ENCODE measurements around the gene ERBB4. TPM values are rescaled to one million over a fixed set of nuclear protein-coding genes. Genes with fewer than 3 reads are reported as not detected.

ERBB4 gene
- total RNA-seq, 1 experiment from 2014 or later = 0.15 TPM

DNA sequence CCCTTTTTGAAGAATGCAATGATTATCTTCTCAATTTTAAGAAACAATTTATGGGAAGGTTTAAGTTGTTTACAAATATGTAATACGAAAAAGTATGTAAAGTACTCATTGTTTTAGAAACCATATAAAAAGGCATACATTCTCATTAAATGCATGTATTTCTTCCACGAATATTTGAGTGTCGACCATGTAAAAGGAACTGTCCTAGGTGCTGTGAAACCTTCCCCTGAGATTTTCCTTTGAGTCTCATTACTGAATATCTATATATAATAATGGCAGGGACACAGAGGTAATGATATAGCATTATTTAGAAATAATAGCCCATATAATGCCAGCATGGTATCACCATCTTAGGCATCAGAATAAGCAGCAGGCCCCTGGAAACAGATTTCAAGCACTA lies 239.3 kb downstream of the ERBB4 start:
- no peaks in the 10 kb centered on the region for H3K36me3 ChIP-seq (ENCODE audit: control insufficient read depth, insufficient read depth, low read length)
- no peak overlapping the region for H3K27ac ChIP-seq (ENCODE audit: low read length)
- H3K4me3 ChIP-seq (ENCODE audit: low read depth in 2 of 2, low read length in 2 of 2) = no peak overlapping the region
- TF ChIP-seq POLR2AphosphoS5 (IDR thresholded peaks at IDR 0.05; ENCODE audit: low read depth, low read length) (no peak), REST (IDR thresholded peaks at IDR 0.05; ENCODE audit: insufficient read depth in 1 of 2, low read depth in 2 of 2, low read length in 1 of 2) (0 out of 4 replicates have a peak, but pooled peaks of 1 of the 2 experiments have one; percentile 17)
- H3K27me3 ChIP-seq (ENCODE audit: control insufficient read depth, insufficient read depth, low read length) = no peaks in the 10 kb centered on the region
- POLR2A ChIA-PET = no interaction called here
- in situ Hi-C loops (cut with HindIII; ENCODE audit: low pct_unique_long_range_greater_than_20kb, low sequenced_read_pairs) (no loop called here), intact Hi-C loops (cut with micrococcal nuclease; ENCODE audit: unreplicated experiment) (no loop called here)
- BruUV-seq (replicated peaks) = no TSS peak
- CTCF ChIA-PET = no interaction called here
- H3K9me3 ChIP-seq (ENCODE audit: control insufficient read depth, insufficient read depth, low read depth, low read length) = no peaks in the 10 kb centered on the region
- no peak for DNase-seq (ENCODE audit: low read depth, low spot score)
- no peak for ATAC-seq
- H3K4me1 ChIP-seq (ENCODE audit: control insufficient read depth, insufficient read depth, low read length) = no peaks in the 10 kb centered on the region

DNA sequence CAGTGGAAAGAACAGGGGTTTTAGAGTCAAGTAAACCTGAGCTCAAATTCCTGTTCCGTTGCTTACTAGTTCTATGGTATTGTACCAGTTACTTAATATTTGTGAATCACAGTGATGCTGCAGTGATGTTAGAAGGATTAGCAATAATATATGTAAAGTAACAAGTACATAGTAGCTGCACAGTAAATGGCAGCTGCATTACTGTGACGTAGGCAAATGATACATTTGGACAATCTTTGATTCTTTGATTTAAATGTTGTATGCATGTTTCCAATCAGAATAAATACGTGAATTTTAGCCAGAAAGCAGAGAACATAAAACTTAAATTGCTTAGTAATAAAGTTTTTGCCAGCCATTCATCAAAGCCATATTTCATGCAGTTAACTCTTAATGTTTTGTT lies 243.0 kb downstream of the ERBB4 start:
- CTCF ChIA-PET = no interaction called here
- Histone ChIP-seq H3K4me1 (ENCODE audit: control insufficient read depth, insufficient read depth, low read length) (no peaks in the 10 kb centered on the region), H3K36me3 (ENCODE audit: control insufficient read depth, insufficient read depth, low read length) (no peaks in the 10 kb centered on the region), H3K27ac (ENCODE audit: low read length) (no peak overlapping the region), H3K9me3 (ENCODE audit: control insufficient read depth, insufficient read depth, low read depth, low read length) (no peaks in the 10 kb centered on the region), H3K4me3 (ENCODE audit: low read depth in 2 of 2, low read length in 2 of 2) (no peak overlapping the region), H3K27me3 (ENCODE audit: control insufficient read depth, insufficient read depth, low read length) (no peaks in the 10 kb centered on the region)
- TF ChIP-seq REST (IDR thresholded peaks at IDR 0.05; ENCODE audit: insufficient read depth in 1 of 2, low read depth in 2 of 2, low read length in 1 of 2) = no peak
- TF ChIP-seq SIN3A (IDR thresholded peaks at IDR 0.05; ENCODE audit: borderline replicate concordance, insufficient read depth, low read depth, low read length) = no peak
- TF ChIP-seq, protein P1, sequence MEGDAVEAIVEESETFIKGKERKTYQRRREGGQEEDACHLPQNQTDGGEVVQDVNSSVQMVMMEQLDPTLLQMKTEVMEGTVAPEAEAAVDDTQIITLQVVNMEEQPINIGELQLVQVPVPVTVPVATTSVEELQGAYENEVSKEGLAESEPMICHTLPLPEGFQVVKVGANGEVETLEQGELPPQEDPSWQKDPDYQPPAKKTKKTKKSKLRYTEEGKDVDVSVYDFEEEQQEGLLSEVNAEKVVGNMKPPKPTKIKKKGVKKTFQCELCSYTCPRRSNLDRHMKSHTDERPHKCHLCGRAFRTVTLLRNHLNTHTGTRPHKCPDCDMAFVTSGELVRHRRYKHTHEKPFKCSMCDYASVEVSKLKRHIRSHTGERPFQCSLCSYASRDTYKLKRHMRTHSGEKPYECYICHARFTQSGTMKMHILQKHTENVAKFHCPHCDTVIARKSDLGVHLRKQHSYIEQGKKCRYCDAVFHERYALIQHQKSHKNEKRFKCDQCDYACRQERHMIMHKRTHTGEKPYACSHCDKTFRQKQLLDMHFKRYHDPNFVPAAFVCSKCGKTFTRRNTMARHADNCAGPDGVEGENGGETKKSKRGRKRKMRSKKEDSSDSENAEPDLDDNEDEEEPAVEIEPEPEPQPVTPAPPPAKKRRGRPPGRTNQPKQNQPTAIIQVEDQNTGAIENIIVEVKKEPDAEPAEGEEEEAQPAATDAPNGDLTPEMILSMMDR (IDR thresholded peaks at IDR 0.05) = no peak
- TF ChIP-seq TCF7L2 (IDR thresholded peaks at IDR 0.05; ENCODE audit: low read depth, low read length) = no peak
- no peak for TF ChIP-seq POLR2AphosphoS5 (IDR thresholded peaks at IDR 0.05; ENCODE audit: low read depth, low read length)
- POLR2A ChIA-PET = interaction anchor here (0.6 kb wide), 1 partner anchor 1168 kb away, joined by 8 read pairs; no protein-coding TSS in a partner anchor
- intact Hi-C loops (cut with micrococcal nuclease; ENCODE audit: unreplicated experiment) (no loop called here), in situ Hi-C loops (cut with HindIII; ENCODE audit: low pct_unique_long_range_greater_than_20kb, low sequenced_read_pairs) (no loop called here)
- ATAC-seq = no peak
- no peak for DNase-seq (ENCODE audit: low read depth, low spot score)
- no TSS peak for BruUV-seq (replicated peaks)
